Esophagus mucosa (tissue), 1 donor: ENCODE results near the gene KLHL42. TPM values are rescaled to one million over a fixed set of nuclear protein-coding genes. Genes with fewer than 3 reads are reported as not detected.

ENCODE experiments used
- total RNA-seq: library from RNA; stranded (reverse); gene quantifications from one replicate; pipeline ENCODE4 v1.2.4, GENCODE V29; 2023
- donor health status: DM: yes; HTN: yes; CAD: no.

KLHL42 gene
- total RNA-seq, 1 donor from 2014 or later = 7.1 TPM

Other genes starting within 250 kb of the KLHL42 start
- 0.40 TPM for gene REP15, start 83.8 kb upstream of the KLHL42 start, total RNA-seq
- gene MRPS35, start 69.4 kb upstream of the KLHL42 start, total RNA-seq = 37.7 TPM
- gene MANSC4, start within 50 bp of the KLHL42 start, total RNA-seq = not detected
- 19.0 TPM for gene PTHLH, start 192.5 kb downstream of the KLHL42 start, total RNA-seq